NOMO-1 treated with dmso at 0.1 percent for 144 hours (cell line): ENCODE results near the gene ZNF316.

Experiments
- DNase-seq: peaks from one replicate; lab custom pipeline; 2025; ENCODE audit not compliant: unreplicated experiment; lab: John Stamatoyannopoulos, UW

Gene ZNF316

DNA sequence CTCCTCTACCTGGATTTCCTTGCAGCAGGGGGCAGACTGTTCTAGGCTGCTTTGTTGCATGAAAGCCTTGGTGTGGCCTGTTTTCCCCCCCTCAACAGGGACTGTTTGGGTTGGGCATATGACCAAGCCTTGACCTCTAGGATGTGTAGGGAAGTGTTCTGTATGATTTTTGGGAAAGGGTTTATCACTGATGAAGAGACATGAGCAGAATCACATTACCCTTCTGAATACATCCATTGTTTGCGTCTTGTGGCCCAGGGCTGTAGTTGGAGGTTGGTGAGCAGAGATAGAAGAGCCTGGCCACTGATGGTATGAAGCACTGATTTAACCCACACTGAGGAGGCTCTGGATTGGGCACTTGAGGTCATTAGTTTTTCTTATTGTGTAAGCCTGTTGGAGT lies 43.0 kb downstream of the ZNF316 start:
- no peak for DNase-seq

DNA sequence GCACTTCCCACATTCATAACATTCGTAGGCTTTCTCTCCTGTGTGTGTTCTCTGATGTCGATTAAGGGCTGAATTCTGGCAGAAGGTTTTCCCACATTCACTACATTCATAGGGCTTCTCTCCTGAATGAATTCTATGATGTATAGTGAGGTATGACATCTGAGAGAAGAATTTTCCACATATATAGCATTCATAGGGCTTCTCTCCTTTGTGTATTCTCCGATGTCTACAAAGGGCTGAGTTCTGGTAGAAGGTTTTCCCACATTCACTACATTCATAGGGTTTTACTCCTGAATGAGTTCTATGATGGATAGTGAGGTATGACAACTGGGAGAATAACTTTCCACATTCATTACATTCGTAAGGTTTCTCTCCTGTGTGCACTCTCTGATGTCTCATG lies 54.0 kb downstream of the ZNF316 start:
- no peak for DNase-seq

DNA sequence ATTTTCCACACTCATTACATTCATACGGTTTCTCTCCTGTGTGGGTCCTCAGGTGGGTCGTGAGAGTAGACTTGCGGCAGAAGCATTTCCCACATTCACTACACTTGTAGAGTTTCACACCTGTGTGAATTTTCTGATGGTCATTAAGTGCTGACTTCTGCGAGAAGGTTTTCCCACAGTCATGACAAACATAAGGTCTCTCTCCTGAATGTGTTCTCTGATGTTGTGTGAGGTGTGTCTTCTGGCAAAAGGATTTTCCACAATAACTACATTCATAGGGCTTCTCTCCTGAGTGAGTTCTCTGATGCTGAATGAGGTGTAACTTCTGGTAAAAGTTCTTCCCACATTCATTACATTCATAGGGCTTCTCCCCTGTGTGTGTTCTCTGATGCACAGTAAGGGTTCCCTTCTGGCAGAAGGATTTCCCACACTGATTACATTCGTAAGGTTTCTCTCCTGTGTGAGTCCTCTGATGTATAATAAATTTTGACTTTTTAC lies 54.5 kb downstream of the ZNF316 start:
- no peak for DNase-seq

DNA sequence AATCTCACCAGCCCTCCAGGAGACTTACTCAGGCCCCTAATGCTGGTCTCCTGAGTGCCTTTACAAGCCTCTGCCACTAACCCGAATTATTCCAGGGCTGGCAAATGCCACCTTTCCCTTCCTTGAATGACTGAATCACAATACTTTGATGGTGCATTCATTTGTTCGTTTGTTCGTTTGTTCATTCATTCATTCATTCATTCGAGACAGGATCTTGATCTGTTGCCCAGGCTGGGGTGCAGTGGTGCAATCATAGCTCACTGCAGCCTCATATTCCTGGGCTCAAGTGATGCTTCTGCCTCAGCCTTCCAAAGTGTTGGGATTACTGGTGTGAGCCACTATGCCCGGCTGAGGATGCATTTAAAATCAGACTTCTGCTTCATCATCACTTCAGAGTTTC lies 63.7 kb downstream of the ZNF316 start:
- DNase-seq, result no peak

DNA sequence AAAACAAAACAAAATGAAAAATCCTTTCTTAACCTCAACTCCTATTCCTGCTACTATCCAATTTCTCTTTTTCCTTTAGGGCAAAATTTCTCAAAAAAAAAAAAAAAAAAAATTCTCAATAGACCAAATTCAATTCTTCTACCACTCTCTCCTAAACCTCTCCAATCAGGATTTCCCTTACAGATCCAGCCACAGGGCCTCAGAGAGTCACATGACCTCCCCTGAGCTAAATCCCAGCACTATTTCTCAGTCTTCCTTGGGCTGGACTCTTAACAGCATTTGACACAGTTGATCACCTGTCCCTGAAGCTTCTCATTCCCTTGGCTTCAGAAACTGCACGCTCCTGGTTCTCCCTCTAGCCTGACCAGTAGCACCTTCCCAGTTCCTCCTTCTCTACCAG lies 64.7 kb downstream of the ZNF316 start:
- DNase-seq, result no peak
